Measurements from ENCODE around the gene TRIOBP. TPM values are rescaled to one million over a fixed set of nuclear protein-coding genes. Genes with fewer than 3 reads are reported as not detected.

TRIOBP gene
- total and polyA plus RNA-seq, 2 of the 13 experiments (the other 11 are each of a cell fraction or from before 2014, with no cell fraction given) = 6.1 to 15.4 TPM

DNA sequence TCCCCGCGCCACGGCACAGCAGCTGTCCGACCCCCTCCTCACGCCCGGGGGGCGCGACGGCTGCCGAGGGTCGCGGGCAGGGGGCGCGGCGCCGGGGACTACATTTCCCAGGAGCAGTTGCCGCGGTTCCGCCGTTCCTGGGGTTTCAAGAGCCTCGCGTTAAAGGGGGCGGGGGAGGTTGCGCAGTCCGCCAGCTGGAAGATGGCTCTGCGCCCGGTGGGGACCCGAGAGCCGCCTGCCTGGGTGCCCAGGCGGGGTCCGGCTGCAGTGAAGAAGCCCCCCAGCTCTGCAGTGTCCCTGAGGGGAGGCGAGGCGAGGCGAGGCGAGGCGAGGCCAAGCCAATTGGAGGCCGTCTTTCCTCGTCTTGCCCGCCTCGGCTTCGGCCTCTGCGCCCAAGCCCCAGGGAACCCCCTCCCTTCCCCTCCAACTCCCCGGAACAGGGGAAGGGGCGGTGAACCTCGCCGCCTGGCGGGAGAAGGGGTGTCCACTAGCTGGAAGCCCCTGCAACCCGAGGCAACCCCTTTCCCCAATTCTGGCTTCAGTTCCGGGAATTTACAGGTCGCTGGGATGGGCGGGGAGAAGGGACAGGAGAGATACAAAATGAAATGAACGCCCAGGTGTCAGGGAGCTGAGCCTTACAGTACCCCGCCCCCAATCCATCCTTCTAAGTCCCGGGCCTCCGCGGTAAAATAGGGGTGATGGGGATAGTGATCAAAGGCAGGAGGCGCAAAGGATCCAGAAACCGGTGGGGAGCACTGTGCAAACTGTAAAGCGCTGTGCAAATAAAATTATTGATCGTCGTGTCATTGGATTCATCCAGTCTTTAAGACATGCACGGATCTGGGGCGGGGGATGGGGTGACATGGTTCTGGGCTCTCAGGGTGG is 105.7 kb downstream of the TRIOBP start (continued):
- TF ChIP-seq, protein P1, sequence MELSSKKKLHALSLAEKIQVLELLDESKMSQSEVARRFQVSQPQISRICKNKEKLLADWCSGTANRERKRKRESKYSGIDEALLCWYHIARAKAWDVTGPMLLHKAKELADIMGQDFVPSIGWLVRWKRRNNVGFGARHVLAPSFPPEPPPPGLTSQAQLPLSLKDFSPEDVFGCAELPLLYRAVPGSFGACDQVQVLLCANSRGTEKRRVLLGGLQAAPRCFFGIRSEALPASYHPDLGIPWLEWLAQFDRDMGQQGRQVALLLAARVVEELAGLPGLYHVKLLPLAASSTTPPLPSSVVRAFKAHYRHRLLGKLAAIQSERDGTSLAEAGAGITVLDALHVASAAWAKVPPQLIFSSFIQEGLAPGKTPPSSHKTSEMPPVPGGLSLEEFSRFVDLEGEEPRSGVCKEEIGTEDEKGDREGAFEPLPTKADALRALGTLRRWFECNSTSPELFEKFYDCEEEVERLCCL (CRISPR knock-in tag; IDR thresholded peaks at IDR 0.05; ENCODE audit: borderline replicate concordance) = no peak
- TF ChIP-seq EZH2 (conservative IDR thresholded peaks at IDR 0.05; ENCODE audit: low read depth, low read length) = no peak
- TF ChIP-seq, protein P2, sequence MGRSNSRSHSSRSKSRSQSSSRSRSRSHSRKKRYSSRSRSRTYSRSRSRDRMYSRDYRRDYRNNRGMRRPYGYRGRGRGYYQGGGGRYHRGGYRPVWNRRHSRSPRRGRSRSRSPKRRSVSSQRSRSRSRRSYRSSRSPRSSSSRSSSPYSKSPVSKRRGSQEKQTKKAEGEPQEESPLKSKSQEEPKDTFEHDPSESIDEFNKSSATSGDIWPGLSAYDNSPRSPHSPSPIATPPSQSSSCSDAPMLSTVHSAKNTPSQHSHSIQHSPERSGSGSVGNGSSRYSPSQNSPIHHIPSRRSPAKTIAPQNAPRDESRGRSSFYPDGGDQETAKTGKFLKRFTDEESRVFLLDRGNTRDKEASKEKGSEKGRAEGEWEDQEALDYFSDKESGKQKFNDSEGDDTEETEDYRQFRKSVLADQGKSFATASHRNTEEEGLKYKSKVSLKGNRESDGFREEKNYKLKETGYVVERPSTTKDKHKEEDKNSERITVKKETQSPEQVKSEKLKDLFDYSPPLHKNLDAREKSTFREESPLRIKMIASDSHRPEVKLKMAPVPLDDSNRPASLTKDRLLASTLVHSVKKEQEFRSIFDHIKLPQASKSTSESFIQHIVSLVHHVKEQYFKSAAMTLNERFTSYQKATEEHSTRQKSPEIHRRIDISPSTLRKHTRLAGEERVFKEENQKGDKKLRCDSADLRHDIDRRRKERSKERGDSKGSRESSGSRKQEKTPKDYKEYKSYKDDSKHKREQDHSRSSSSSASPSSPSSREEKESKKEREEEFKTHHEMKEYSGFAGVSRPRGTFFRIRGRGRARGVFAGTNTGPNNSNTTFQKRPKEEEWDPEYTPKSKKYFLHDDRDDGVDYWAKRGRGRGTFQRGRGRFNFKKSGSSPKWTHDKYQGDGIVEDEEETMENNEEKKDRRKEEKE (IDR thresholded peaks at IDR 0.05) = no peak
- 0 out of 2 replicates have a peak, but pooled peaks have one; percentile 30 for TF ChIP-seq LBX2 (CRISPR knock-in tag; IDR thresholded peaks at IDR 0.05; ENCODE audit: borderline replicate concordance)
- TF ChIP-seq ZNF432 (CRISPR knock-in tag; IDR thresholded peaks at IDR 0.05; ENCODE audit: borderline replicate concordance) = no peak
- no peak for TF ChIP-seq ZNF644 (CRISPR knock-in tag; IDR thresholded peaks at IDR 0.05; ENCODE audit: low read depth)
- no peak for TF ChIP-seq EED (CRISPR knock-in tag; IDR thresholded peaks at IDR 0.05)
- no peak for TF ChIP-seq PHB2 (IDR thresholded peaks at IDR 0.05; ENCODE audit: partially characterized antibody)
- no peak for TF ChIP-seq ZNF460 (CRISPR knock-in tag; IDR thresholded peaks at IDR 0.05; ENCODE audit: borderline replicate concordance)
- TF ChIP-seq HINFP (CRISPR knock-in tag; IDR thresholded peaks at IDR 0.05; ENCODE audit: low read depth) = no peak; the same call in none of the 2 replicates
- TF ChIP-seq MBNL3 (CRISPR knock-in tag; conservative IDR thresholded peaks at IDR 0.05) = no peak
- TF ChIP-seq ESRRA (CRISPR knock-in tag; IDR thresholded peaks at IDR 0.05; ENCODE audit: low read depth) = no peak
- TF ChIP-seq ATF7-NPFF (CRISPR knock-in tag; IDR thresholded peaks at IDR 0.05; ENCODE audit: low read depth) = no peak; the same call in 1 of the 2 replicates
- TF ChIP-seq MTF2 (CRISPR knock-in tag; IDR thresholded peaks at IDR 0.05; ENCODE audit: borderline replicate concordance) = peak; percentile 42; the same call in 1 of the 2 replicates
- no peak for TF ChIP-seq MEIS2 (CRISPR knock-in tag; IDR thresholded peaks at IDR 0.05)
- no peak for TF ChIP-seq XBP1 (CRISPR knock-in tag; IDR thresholded peaks at IDR 0.05)
- no peak for TF ChIP-seq CBX1 (IDR thresholded peaks at IDR 0.05; ENCODE audit: low read depth)
- no peak for TF ChIP-seq ZNF724P (CRISPR knock-in tag; IDR thresholded peaks at IDR 0.05; ENCODE audit: borderline replicate concordance)
- TF ChIP-seq ZNF556 (CRISPR knock-in tag; IDR thresholded peaks at IDR 0.05; ENCODE audit: borderline replicate concordance) = no peak
